VCaP (cell line): ENCODE measurements around the gene BBS1.
"Not testable (repeated sequence)": the region's sequence is repeated elsewhere in the genome, so short reads cannot be mapped to it uniquely, and the experiment has no call there.

Experiments used
- H3K27ac ChIP-seq: fragments of 450-650 bp; 2 replicates; pipeline ENCODE4 v1.5.1; 2017
- CTCF ChIP-seq: fragments of 450-650 bp; conservative IDR thresholded peaks from 2 replicates; pipeline ENCODE4 v1.5.1; 2017; ENCODE audit warnings: mild to moderate bottlenecking, moderate library complexity

The BBS1 gene

GRCh38 chr11:66569076-66569475 lies 58.6 kb downstream of the BBS1 start:
- TF ChIP-seq CTCF, result no peak
- peak overlapping the region; percentile 75; the same call in 1 of the 2 replicates for H3K27ac ChIP-seq

GRCh38 chr11:66570079-66570849 lies 59.8 kb downstream of the BBS1 start:
- TF ChIP-seq CTCF, result no peak
- no peak overlapping the region for H3K27ac ChIP-seq

- no peak overlapping the region for H3K27ac ChIP-seq
- TF ChIP-seq CTCF, result no peak
Observed at GRCh38 chr11:66570850-66571180, 60.4 kb downstream of the BBS1 start.

GRCh38 chr11:66579017-66579606 lies 68.7 kb downstream of the BBS1 start:
- peak; percentile 100 for TF ChIP-seq CTCF
- no peak overlapping the region for H3K27ac ChIP-seq

- TF ChIP-seq CTCF, result no peak
- H3K27ac ChIP-seq, result no peak overlapping the region
Observed at GRCh38 chr11:66580803-66581202, 70.4 kb downstream of the BBS1 start.

- no peak for TF ChIP-seq CTCF
- no peak overlapping the region for H3K27ac ChIP-seq
Observed at GRCh38 chr11:66581261-66581660, 70.8 kb downstream of the BBS1 start.

- not testable (repeated sequence) for H3K27ac ChIP-seq
Observed at GRCh38 chr11:66582565-66583147, 72.2 kb downstream of the BBS1 start.
